ENCODE results near the gene CARD10. TPM values are rescaled to one million over a fixed set of nuclear protein-coding genes. Genes with fewer than 3 reads are reported as not detected.

CARD10 gene, protein sequence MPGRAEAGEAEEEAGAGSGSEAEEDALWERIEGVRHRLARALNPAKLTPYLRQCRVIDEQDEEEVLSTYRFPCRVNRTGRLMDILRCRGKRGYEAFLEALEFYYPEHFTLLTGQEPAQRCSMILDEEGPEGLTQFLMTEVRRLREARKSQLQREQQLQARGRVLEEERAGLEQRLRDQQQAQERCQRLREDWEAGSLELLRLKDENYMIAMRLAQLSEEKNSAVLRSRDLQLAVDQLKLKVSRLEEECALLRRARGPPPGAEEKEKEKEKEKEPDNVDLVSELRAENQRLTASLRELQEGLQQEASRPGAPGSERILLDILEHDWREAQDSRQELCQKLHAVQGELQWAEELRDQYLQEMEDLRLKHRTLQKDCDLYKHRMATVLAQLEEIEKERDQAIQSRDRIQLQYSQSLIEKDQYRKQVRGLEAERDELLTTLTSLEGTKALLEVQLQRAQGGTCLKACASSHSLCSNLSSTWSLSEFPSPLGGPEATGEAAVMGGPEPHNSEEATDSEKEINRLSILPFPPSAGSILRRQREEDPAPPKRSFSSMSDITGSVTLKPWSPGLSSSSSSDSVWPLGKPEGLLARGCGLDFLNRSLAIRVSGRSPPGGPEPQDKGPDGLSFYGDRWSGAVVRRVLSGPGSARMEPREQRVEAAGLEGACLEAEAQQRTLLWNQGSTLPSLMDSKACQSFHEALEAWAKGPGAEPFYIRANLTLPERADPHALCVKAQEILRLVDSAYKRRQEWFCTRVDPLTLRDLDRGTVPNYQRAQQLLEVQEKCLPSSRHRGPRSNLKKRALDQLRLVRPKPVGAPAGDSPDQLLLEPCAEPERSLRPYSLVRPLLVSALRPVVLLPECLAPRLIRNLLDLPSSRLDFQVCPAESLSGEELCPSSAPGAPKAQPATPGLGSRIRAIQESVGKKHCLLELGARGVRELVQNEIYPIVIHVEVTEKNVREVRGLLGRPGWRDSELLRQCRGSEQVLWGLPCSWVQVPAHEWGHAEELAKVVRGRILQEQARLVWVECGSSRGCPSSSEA
- 0.26 and 1.0 TPM in 2 replicates for total RNA-seq (2021)
- Bru-seq, nascent RNA, result percentile 8 among the genes with signal in this experiment
- BruChase-seq, experiment 1, labeled RNA remaining after a 2-hour chase, result percentile 14 among the genes with signal in this experiment
- percentile 11 among the genes with signal in this experiment for BruChase-seq, experiment 2, labeled RNA remaining after a 6-hour chase
- long read RNA-seq, full-length matches to known transcripts, result 2 of 2 reads
- long read RNA-seq, partial matches to known transcripts, result 0 of 2 reads
- long read RNA-seq, other reads (novel, unspliced or antisense), result 0 of 2 reads

GRCh38 chr22:37519268-37520195, at the start of gene CARD10:
Gene CARD10 (minus strand): TSS chr22:37519415. CDS start chr22:37519200, 215 bp downstream.
- Histone ChIP-seq H3K4me3 (ENCODE audit: low read depth, low read length, poor library complexity, severe bottlenecking) (peak within 1 kb of the TSS; percentile 47), H3K27me3 (replicated peaks; ENCODE audit: insufficient read depth, low read depth, low read length, poor library complexity) (peaks cover 13% of the 10 kb centered on the region), H3K9me3 (ENCODE audit: low read depth, low read length, poor library complexity, severe bottlenecking) (no peaks in the 10 kb centered on the region), H3K4me1 (ENCODE audit: insufficient read depth, low read length, poor library complexity, severe bottlenecking) (peaks cover 6% of the 10 kb centered on the region), H3K36me3 (ENCODE audit: insufficient read depth, low read length, poor library complexity, severe bottlenecking) (no peaks in the 10 kb centered on the region), H3K27ac (ENCODE audit: low read depth, low read length, poor library complexity, severe bottlenecking) (no peak within 1 kb of the TSS)
- intact Hi-C loops (cut with micrococcal nuclease; ENCODE audit: unreplicated experiment), result no loop called here
- no peak for DNase-seq (ENCODE audit: low spot score)
- CTCF ChIA-PET, result no interaction called here
- BruUV-seq (replicated peaks), result no TSS peak
- no peak for TF ChIP-seq CTCF (conservative IDR thresholded peaks at IDR 0.05; ENCODE audit: low read depth, low read length)
- no peak for TF ChIP-seq EZH2 (IDR thresholded peaks at IDR 0.05; ENCODE audit: borderline replicate concordance, low read depth, low read length, poor library complexity, severe bottlenecking)
- POLR2A ChIA-PET (ENCODE audit: low non-redundant PET), result no interaction called here

DNA sequence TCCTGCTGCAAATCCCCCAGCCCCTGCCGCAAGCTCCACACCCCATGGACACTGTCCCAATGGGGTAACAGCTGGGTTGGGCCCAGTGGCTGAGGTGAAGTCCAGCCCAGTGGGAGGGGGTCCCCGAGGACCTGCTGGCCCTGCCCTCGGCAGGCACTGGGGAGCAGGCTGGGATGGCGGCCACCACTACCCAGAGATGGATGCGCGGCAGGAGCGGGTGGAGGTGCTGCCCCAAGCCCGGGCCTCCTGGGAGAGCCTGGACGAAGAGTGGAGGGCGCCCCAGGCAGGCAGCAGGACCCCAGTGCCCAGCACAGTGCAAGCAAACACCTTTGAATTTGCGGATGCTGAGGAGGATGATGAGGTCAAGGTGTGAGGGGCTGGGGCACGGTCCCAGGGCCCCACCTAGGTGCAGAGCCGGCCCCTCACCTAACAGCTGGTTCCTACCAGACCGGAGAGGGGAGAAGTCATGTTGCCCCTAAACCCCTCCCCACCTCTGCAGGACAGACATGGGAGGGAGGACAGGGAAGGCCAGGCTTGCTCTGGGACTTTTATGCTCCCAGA, 49.3 kb upstream of the CARD10 start:
- no peak for DNase-seq (ENCODE audit: low spot score)
- no peak overlapping the region for H3K27ac ChIP-seq (ENCODE audit: low read depth, low read length, poor library complexity, severe bottlenecking)
- intact Hi-C loops (cut with micrococcal nuclease; ENCODE audit: unreplicated experiment), result loop anchor here (10.0 kb wide), 1 partner anchor 254 kb away; no protein-coding TSS in a partner anchor
- H3K4me1 ChIP-seq (ENCODE audit: insufficient read depth, low read length, poor library complexity, severe bottlenecking), result no peaks in the 10 kb centered on the region
- ChIA-PET POLR2A (ENCODE audit: low non-redundant PET) (no interaction called here), CTCF (interaction anchor here (0.5 to 1.0 kb wide), 2 partner anchors 24 to 57 kb away, joined by 5 to 10 read pairs; no protein-coding TSS in a partner anchor)
- no peaks in the 10 kb centered on the region for H3K9me3 ChIP-seq (ENCODE audit: low read depth, low read length, poor library complexity, severe bottlenecking)
- no peaks in the 10 kb centered on the region for H3K27me3 ChIP-seq (replicated peaks; ENCODE audit: insufficient read depth, low read depth, low read length, poor library complexity)
- no TSS peak for BruUV-seq (replicated peaks)
- H3K36me3 ChIP-seq (ENCODE audit: insufficient read depth, low read length, poor library complexity, severe bottlenecking), result no peaks in the 10 kb centered on the region
- TF ChIP-seq EZH2 (IDR thresholded peaks at IDR 0.05; ENCODE audit: borderline replicate concordance, low read depth, low read length, poor library complexity, severe bottlenecking) (no peak), CTCF (conservative IDR thresholded peaks at IDR 0.05; ENCODE audit: low read depth, low read length) (no peak)
- no peak overlapping the region for H3K4me3 ChIP-seq (ENCODE audit: low read depth, low read length, poor library complexity, severe bottlenecking)

Data from A673 (cell line).